HG02571 (cell line): ENCODE results near the gene SLCO1B3.

Source experiments
- ATAC-seq: cut with Tn5 transposase; IDR thresholded peaks from one replicate; pipeline ENCODE4 v1.9.1; 2021; ENCODE audit warnings: mild to moderate bottlenecking, moderate library complexity; ENCODE audit not compliant: unreplicated experiment

The SLCO1B3 gene

GRCh38 chr12:20883288-20883687, 72.8 kb downstream of the SLCO1B3 start:
- ATAC-seq, result no peak

- ATAC-seq, result no peak
These were observed 74.6 kb downstream of the SLCO1B3 start for GRCh38 chr12:20885116-20885515.

- no peak for ATAC-seq
These were observed 75.0 kb downstream of the SLCO1B3 start for GRCh38 chr12:20885552-20885951.

GRCh38 chr12:20917269-20917668, 106.8 kb downstream of the SLCO1B3 start:
- no peak for ATAC-seq

GRCh38 chr12:20917819-20918218, 107.3 kb downstream of the SLCO1B3 start:
- no peak for ATAC-seq

- ATAC-seq, result no peak
These were observed 121.4 kb downstream of the SLCO1B3 start for GRCh38 chr12:20931894-20932293.

GRCh38 chr12:20946732-20947131, 136.2 kb downstream of the SLCO1B3 start:
- ATAC-seq, result no peak

GRCh38 chr12:20950248-20950647, 139.7 kb downstream of the SLCO1B3 start:
- ATAC-seq, result no peak

- ATAC-seq, result no peak
These were observed 152.8 kb downstream of the SLCO1B3 start for GRCh38 chr12:20963303-20963702.

- no peak for ATAC-seq
These were observed 153.3 kb downstream of the SLCO1B3 start for GRCh38 chr12:20963762-20964161.
